Anterior cingulate cortex (tissue), 58 donors: Measurements from ENCODE around the gene DDX18.
A peak's percentile ranks its signal among the peaks of the same experiment; 100 is the strongest.

Experiments used
- DNase-seq, 58 donors: peaks; one replicate each; lab custom pipeline; 2025; lab: John Stamatoyannopoulos, UW

DDX18 gene

GRCh38 chr2:117833911-117834310 is 19.4 kb downstream of the DDX18 start:
- DNase-seq = no peak

- DNase-seq = no peak
Measured at GRCh38 chr2:117834992-117835391, 20.5 kb downstream of the DDX18 start.

- DNase-seq = peak in 56 of 58 donors; percentile 7 to 88 (median 56)
Measured at GRCh38 chr2:117835990-117836760, 21.7 kb downstream of the DDX18 start.

DNA sequence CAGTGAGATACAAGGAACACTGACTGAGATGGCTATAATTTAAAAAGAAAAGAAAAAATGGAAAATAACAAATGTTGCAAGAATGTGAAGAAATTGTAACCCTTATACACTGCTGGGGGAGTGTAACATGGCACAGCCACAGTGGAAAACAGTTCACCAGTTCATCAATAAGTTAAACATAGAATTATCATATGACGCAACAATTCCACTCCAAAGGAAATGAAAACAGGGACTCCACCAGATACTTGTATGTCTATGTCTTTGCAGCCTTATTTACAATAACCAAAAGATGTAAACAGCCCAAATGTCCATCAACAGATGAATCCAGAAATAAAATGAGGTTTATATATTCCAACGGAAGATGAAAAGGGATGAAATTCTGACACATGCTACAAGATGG is 30.8 kb downstream of the DDX18 start:
- no peak for DNase-seq

- no peak for DNase-seq
Measured at GRCh38 chr2:117850015-117850414, 35.5 kb downstream of the DDX18 start.

DNA sequence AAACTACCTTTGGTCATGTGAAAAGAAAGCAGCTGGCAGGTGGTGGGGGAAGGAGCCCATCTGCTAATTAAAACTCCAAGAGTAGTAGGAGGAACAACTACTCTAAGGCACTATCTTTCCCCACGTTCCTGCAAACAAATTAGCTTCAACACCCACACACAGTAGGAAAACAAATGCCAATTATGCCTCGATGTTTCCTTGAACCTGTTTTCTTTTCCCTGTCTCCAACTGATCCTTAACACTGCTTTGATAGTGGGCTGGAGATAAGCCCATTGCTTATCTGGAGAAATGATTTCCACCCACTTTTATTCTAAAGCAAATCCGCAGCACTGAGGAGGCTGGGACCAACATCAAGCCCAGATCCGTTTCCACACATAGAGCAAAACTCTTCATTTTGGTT is 36.0 kb downstream of the DDX18 start:
- no peak for DNase-seq

DNA sequence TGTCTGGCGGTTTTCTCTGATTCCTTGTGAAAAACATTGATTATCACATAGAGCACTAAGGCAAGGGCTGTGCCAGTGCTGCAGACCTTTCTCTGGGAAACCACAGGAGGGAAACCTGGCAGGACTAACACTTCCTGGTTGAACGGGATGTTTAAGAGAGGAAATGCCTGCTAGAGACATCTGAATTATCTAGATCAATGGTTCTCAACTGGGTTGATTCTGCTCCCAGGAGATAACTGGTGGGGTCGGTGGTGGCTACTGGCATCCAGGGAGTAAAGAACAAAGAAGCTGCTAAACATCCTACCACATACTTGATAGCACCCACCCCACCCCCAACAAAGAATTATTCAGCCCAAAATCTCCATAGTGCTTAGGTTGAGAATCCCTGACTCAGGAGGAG is 37.5 kb downstream of the DDX18 start:
- DNase-seq = no peak

DNA sequence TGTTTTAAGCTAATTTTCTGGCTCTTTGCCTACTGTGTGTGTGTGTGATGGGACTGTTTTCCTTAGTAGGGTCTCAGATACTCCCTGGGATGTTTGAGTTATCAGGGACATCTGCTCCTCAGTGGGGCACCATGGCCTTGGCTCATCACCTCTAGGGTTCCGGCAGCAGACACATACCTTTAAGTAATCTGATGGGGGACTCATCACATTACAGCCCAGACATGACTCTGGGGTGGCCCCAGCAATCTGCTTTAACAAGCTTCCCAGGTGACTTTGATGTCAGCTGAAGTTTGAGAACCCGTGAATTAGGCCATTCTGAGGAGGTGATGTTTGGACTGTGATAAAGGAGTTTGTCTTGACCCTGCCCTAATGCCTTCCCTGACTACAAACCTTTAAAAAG is 38.8 kb downstream of the DDX18 start:
- no peak for DNase-seq

DNA sequence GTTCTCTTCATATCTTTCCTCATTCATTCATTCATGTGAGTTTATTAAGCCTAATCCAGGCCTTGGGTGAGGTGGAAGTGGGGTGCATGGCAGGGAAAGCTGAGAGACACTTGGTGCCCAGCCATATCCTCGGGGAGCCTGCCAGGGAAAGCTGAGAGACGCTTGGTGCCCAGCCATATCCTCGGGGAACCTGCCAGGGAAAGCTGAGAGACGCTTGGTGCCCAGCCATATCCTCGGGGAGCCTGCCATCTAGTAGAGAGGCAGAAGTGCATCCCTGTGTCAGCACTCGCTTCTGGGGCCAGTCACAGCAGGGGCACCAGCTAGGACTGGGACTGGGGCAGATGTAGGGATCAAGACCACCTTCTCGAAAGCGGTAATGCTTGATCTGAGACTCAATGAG is 39.4 kb downstream of the DDX18 start:
- peak in 12 of 58 donors; percentile 3 to 45 (median 12) for DNase-seq

DNA sequence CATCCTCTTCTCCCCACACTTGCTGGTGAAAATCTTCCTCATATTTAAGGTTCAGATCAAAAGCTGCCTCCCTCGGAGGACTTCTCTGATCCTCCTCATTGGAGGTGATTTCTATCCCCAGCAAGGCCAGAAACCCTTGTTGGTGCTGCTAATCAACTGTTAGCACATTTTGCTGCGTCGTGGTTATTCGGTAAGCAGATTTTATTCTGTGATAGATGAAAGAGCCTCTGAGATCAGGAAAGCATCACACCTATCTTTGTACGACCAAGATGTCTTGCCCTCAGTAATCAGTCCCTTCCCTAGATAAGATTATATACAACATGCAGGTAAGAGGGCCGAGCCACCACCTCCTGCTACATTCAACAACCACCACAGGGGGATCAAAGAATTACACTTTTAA is 40.1 kb downstream of the DDX18 start:
- no peak for DNase-seq

DNA sequence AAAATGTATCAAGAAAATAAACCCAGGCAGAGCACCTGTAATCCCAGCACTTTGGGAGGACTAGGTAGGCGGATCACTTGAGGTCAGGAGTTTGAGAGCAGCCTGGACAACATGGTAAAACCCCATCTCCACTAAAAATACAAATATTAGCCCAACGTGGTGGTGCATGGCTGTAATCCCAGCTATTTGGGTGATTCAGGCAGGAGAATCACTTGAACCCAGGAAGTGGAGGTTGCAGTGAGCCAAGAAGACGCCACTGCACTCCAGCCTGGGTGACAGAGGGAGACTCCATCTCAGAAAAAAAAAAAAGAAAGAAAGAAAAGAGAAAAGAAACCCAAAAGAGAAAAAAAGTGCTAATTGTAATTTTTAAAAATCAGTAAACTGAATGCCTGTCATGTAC is 41.4 kb downstream of the DDX18 start:
- DNase-seq = no peak

- DNase-seq = no peak
Measured at GRCh38 chr2:117856415-117857210, 42.1 kb downstream of the DDX18 start.

GRCh38 chr2:117858336-117858735 is 43.8 kb downstream of the DDX18 start:
- no peak for DNase-seq

DNA sequence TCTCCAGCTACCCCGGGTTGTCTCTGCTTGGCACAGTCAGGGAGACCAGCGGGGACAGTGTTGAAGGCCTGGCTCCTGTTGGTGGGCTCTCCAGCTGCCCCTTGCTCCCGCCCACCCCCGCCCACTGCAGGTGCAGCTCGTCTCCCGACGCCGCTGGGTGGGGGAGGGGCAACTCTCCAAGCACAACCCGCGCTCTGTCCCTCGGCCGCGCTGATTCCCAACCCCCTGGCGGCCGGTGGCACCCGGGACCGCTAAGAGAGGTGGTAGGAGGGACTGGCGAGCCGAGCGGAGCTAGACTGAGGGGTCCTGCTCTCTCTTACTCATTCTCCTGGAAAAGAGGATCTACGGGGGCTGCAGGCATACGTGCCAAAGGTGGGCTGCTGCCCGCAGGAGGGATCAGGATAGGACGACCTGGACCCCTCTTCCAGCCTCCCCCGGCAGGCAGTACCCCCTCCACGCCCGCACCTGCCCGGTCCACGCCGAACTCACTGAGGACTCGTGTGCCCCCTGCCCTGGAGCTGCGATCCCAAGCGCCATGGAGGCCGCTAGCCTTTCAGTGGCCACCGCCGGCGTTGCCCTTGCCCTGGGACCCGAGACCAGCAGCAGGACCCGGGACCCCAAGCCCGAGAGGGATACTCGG is 44.5 kb downstream of the DDX18 start:
- no peak for DNase-seq

DNA sequence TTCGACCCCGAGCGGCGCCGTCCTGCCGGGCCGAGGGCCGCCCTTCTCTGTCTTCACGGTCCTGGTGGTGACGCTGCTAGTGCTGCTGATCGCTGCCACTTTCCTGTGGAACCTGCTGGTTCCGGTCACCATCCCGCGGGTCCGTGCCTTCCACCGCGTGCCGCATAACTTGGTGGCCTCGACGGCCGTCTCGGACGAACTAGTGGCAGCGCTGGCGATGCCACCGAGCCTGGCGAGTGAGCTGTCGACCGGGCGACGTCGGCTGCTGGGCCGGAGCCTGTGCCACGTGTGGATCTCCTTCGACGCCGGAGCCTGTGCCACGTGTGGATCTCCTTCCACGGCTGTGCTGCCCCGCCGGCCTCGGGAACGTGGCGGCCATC is 45.0 kb downstream of the DDX18 start:
- no peak for DNase-seq

DNA sequence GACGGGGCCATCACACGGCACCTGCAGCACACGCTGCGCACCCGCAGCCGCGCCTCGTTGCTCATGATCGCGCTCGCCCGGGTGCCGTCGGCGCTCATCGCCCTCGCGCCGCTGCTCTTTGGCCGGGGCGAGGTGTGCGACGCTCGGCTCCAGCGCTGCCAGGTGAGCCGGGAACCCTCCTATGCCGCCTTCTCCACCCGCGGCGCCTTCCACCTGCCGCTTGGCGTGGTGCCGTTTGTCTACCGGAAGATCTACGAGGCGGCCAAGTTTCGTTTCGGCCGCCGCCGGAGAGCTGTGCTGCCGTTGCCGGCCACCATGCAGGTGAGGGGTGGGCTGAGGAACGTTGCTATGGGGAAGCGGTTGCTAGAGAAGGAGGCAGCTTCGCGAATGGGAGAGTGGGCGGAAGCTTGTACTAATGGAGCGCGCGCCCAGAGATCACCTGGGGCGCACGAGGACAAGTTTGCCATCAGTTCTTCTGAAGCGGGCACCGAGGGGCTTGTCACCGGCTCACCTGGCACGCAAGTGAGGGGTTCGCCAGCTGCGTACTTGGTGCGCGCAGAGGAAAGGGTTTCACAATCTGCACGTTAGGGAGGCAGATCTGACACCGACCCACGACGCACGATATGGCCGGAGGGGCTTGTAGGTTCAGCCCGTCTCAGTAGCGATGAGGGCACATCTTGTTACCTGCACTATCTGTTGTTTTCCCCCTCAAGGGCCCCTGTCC is 45.6 kb downstream of the DDX18 start:
- DNase-seq = no peak

GRCh38 chr2:117862459-117862858 is 48.0 kb downstream of the DDX18 start:
- no peak for DNase-seq

DNA sequence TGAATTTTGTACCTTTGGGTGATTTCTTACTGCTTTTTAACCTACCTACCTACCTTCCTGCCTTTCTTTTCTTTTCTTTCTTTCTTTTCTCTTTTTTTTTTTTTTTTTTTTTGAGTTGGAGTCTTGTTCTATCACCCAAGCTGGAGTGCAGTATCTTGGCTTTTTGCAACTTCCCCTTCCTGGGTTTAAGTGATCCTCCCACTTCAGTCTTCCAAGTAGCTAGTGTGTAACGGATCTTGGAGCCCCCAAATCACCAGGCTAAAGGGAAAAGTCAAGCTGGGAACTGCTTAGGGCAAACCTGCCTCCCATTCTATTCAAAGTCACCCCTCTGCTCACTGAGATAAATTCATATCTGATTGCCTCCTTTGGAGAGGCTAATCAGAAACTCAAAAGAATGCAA is 61.3 kb downstream of the DDX18 start:
- no peak for DNase-seq

DNA sequence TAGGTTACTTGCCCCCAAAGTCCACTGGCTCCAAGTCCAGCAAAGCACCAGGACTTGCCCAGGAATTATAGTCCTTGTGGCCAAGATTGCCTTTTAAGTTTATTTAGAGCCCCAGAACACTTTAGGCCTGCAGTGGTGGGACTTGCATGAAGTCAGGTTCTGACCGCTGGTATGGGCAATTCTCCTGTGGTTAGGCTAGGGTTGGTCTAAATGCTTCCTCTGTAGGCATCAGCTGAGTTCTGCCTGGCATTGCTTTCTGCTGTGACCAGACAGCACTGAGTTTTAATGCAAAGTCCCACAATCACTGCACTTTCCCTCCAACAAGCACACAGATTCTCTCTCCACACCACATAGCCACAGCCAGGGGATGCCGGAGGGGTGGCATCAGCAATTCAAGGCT is 64.5 kb downstream of the DDX18 start:
- DNase-seq = no peak
